ENCODE data around the gene AMPH.

GRCh38 chr7:38502289-38502688 lies 128.9 kb downstream of the AMPH start:
- TF ChIP-seq EZH2 (IDR thresholded peaks at IDR 0.05; ENCODE audit: low read length) (no peak), CTCF (optimal IDR thresholded peaks at IDR 0.05 in 1 of 3, IDR thresholded peaks at IDR 0.05 in 1 of 3, conservative IDR thresholded peaks at IDR 0.05 in 1 of 3; ENCODE audit: extremely low read depth in 1 of 3, insufficient read depth in 2 of 3, low read length in 3 of 3) (no peak)
